AG09309 (cell line): Measurements from ENCODE around the gene CTIF.

ENCODE experiments used
- DNase-seq: peaks from one replicate; pipeline ENCODE4 v3.0.0-alpha.2; 2010; ENCODE audit warnings: low read depth
- H3K4me3 ChIP-seq: 2 replicates; pipeline ENCODE4 v1.5.1; 2011; ENCODE audit warnings: mild to moderate bottlenecking, low read depth, low read length, moderate library complexity; ENCODE audit not compliant: control insufficient read depth
- TF ChIP-seq, protein P1 (sequence below): IDR thresholded peaks from 2 replicates; pipeline ENCODE4 v1.5.1; 2011; ENCODE audit warnings: mild to moderate bottlenecking, low read depth, low read length, inconsistent platforms; ENCODE audit not compliant: insufficient read depth, control insufficient read depth; ENCODE audit errors: missing control alignments

The CTIF gene

GRCh38 chr18:48595703-48596218, 56.9 kb downstream of the CTIF start:
- TF ChIP-seq, protein P1, sequence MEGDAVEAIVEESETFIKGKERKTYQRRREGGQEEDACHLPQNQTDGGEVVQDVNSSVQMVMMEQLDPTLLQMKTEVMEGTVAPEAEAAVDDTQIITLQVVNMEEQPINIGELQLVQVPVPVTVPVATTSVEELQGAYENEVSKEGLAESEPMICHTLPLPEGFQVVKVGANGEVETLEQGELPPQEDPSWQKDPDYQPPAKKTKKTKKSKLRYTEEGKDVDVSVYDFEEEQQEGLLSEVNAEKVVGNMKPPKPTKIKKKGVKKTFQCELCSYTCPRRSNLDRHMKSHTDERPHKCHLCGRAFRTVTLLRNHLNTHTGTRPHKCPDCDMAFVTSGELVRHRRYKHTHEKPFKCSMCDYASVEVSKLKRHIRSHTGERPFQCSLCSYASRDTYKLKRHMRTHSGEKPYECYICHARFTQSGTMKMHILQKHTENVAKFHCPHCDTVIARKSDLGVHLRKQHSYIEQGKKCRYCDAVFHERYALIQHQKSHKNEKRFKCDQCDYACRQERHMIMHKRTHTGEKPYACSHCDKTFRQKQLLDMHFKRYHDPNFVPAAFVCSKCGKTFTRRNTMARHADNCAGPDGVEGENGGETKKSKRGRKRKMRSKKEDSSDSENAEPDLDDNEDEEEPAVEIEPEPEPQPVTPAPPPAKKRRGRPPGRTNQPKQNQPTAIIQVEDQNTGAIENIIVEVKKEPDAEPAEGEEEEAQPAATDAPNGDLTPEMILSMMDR = no peak
- DNase-seq = no peak

GRCh38 chr18:48597110-48597509, 58.3 kb downstream of the CTIF start:
- no peak for DNase-seq
- no peak overlapping the region for H3K4me3 ChIP-seq
- TF ChIP-seq, protein P1 = no peak

More at GRCh38 chr18:48595703-48596218, 56.9 kb downstream of the CTIF start:
- H3K4me3 ChIP-seq = no peak overlapping the region

DNA sequence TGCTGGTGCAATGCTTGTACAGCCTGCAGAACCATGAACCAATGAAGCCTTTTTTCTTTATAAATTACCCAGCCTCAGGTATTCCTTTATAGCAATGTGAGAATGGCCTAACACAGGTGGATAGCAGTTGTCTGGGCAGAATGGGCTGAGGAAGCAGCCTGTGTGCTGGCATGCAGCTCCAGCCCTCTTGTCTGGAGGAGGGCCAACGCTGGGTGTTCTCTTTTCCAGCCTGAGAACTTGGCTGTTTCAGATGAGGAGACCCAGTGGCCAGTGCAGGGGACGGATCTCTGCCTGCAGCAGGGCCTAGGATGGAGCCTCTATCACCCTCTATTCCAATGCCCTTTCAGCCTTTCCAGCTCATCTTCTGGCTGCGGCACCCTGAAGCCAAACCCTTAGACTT, 58.8 kb downstream of the CTIF start:
- no peak for DNase-seq
- TF ChIP-seq, protein P1 = no peak
- no peak overlapping the region for H3K4me3 ChIP-seq

DNA sequence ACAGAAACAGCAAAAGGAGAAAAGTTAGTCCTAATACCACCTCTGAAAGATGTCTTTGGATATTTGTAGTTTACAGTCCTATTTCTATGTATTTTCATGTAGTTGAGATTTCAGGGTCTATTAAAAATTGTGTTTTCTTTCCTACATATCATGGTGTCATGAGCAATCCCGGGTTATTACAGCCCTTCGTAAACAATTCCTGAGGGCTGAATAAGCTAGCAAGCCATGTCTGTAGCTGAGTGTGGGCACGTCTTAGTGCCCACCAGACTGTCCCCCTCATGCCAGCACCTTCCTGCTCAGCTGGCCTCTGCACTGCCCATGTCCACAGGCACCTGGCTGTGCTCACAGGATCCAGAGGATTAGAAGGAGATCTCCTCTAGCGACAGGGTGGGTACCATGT, 60.6 kb downstream of the CTIF start:
- no peak overlapping the region for H3K4me3 ChIP-seq
- no peak for DNase-seq
- TF ChIP-seq, protein P1 = no peak

DNA sequence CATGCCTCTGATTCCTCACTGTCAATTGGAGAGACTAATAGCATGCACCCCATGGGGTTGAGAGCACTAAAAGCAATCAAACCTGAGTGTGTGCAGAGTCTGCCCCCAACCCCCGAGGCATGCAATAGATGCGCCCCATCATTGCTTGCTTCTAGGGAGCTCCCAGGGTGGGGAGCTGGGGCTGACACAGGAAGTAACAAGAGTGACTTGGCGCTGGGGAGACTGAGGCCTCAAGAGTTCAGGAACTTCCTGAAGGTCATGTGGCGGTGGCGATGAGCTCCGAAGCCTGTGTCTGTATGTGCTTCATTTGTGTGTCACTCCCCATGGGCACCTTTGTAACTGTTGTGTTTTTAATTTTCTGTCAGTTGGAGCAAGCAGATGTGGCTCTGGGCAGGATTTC, 61.2 kb downstream of the CTIF start:
- no peak overlapping the region for H3K4me3 ChIP-seq
- TF ChIP-seq, protein P1 = no peak
- DNase-seq = no peak

GRCh38 chr18:48600456-48601090, 61.7 kb downstream of the CTIF start:
- DNase-seq = no peak
- TF ChIP-seq, protein P1 = no peak
- H3K4me3 ChIP-seq = no peak overlapping the region
